RWPE2 (cell line): ENCODE results near the gene SCTR.

Source experiments
- ATAC-seq: fragments of 200-7000 bp; cut with Tn5 transposase; 3 replicates; pipeline ENCODE4 v1.9.1; 2021; ENCODE audit warnings: low read depth
- DNase-seq: peaks from one replicate; pipeline ENCODE4 v3.0.0-alpha.2; 2020; ENCODE audit warnings: low spot score
- H3K27ac ChIP-seq: fragments of 450-650 bp; 2 replicates; pipeline ENCODE4 v1.5.1; 2017; ENCODE audit warnings: mild to moderate bottlenecking; ENCODE audit not compliant: poor library complexity, severe bottlenecking
- H3K27me3 ChIP-seq: fragments of 250-450 bp; sonication (Bioruptor Pico); 2 replicates; pipeline ENCODE4 v1.5.1; 2021; ENCODE audit warnings: mild to moderate bottlenecking, moderate library complexity; ENCODE audit not compliant: insufficient read depth, poor library complexity, severe bottlenecking
- H3K36me3 ChIP-seq: fragments of 250-450 bp; sonication (Bioruptor Pico); 2 replicates; pipeline ENCODE4 v1.5.1; 2020; ENCODE audit warnings: low read depth, mild to moderate bottlenecking, moderate library complexity
- H3K4me1 ChIP-seq: fragments of 250-450 bp; sonication (Bioruptor Pico); 2 replicates; pipeline ENCODE4 v1.5.1; 2021; ENCODE audit warnings: mild to moderate bottlenecking, moderate library complexity; ENCODE audit not compliant: insufficient read depth, poor library complexity, severe bottlenecking
- H3K4me3 ChIP-seq: fragments of 250-450 bp; sonication (Bioruptor Pico); 2 replicates; pipeline ENCODE4 v1.5.1; 2021; ENCODE audit warnings: mild to moderate bottlenecking, moderate library complexity; ENCODE audit not compliant: severe bottlenecking
- H3K9me3 ChIP-seq: fragments of 250-450 bp; sonication (Bioruptor Pico); 2 replicates; pipeline ENCODE4 v1.5.1; 2021; ENCODE audit warnings: mild to moderate bottlenecking, moderate library complexity; ENCODE audit not compliant: severe bottlenecking
- TF ChIP-seq, protein P1 (sequence below): fragments of 450-650 bp; IDR thresholded peaks from one replicate; pipeline ENCODE4 v1.5.1; 2017; ENCODE audit warnings: mild to moderate bottlenecking, moderate library complexity; ENCODE audit not compliant: poor library complexity, severe bottlenecking

Gene SCTR

GRCh38 chr2:119521433-119522050, 2.7 kb downstream of the SCTR start:
- no peak overlapping the region for H3K4me3 ChIP-seq
- H3K9me3 ChIP-seq = no peaks in the 10 kb centered on the region
- peaks cover 44% of the 10 kb centered on the region for H3K27me3 ChIP-seq
- no peaks in the 10 kb centered on the region for H3K36me3 ChIP-seq
- TF ChIP-seq, protein P1, sequence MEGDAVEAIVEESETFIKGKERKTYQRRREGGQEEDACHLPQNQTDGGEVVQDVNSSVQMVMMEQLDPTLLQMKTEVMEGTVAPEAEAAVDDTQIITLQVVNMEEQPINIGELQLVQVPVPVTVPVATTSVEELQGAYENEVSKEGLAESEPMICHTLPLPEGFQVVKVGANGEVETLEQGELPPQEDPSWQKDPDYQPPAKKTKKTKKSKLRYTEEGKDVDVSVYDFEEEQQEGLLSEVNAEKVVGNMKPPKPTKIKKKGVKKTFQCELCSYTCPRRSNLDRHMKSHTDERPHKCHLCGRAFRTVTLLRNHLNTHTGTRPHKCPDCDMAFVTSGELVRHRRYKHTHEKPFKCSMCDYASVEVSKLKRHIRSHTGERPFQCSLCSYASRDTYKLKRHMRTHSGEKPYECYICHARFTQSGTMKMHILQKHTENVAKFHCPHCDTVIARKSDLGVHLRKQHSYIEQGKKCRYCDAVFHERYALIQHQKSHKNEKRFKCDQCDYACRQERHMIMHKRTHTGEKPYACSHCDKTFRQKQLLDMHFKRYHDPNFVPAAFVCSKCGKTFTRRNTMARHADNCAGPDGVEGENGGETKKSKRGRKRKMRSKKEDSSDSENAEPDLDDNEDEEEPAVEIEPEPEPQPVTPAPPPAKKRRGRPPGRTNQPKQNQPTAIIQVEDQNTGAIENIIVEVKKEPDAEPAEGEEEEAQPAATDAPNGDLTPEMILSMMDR = no peak
- no peaks in the 10 kb centered on the region for H3K4me1 ChIP-seq
- DNase-seq (no peak), ATAC-seq (no peak)
- no peak overlapping the region for H3K27ac ChIP-seq

DNA sequence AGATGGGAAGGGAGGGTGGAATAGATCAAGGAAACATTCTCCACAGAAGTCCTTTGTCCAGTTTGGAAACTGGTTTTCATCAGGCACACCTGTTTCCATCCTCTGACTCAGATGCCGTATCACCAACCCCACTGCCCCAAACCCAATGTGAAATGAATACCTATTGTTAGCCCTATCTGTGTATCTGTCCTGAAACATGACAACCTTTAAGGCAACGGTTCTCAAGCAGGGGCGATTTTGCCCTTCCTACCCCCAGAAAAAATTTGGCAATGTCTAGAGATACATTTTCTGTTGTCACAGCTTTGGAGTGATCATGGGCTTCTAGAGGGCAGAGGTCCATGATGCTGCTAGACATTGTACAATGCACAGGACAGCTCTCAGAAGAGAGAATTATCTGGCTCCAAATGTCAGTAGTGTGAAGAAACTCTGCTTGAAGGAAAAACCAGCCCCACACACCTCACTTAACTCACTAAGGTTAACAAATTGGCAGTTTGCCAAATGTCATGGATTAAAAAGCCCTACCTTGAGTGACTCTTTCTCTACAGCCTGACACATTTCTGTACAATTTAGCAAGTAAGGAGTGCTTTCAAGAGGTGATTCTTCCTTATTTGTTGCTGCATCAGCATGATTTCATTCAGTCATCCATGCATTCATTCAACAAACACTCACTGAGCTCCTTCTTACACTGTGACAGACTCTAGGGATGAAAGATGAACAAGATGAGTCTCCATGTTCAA, 3.4 kb downstream of the SCTR start:
- H3K4me1 ChIP-seq = no peaks in the 10 kb centered on the region
- TF ChIP-seq, protein P1 = no peak
- H3K9me3 ChIP-seq = no peaks in the 10 kb centered on the region
- ATAC-seq = no peak
- H3K36me3 ChIP-seq = no peaks in the 10 kb centered on the region
- no peak overlapping the region for H3K4me3 ChIP-seq
- peaks cover 37% of the 10 kb centered on the region for H3K27me3 ChIP-seq
- no peak for DNase-seq
- no peak overlapping the region for H3K27ac ChIP-seq

DNA sequence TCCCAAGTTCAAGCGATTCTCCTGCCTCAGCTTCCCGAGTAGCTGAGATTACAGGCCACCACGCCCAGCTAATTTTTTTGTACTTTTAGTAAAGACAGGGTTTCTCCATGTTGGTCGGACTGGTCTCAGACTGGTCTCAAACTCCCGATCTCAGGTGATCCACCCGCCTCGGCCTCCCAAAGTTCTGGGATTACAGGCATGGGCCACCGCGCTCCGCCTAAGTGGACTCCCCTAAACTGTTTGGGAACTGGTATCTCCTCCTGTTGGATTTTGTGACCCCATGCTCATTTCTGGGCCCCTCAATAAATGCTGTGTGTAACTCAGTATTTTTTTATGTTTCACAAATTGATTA, 5.2 kb downstream of the SCTR start:
- no peaks in the 10 kb centered on the region for H3K4me1 ChIP-seq

GRCh38 chr2:119518401-119519056, 5.8 kb downstream of the SCTR start:
- Histone ChIP-seq H3K9me3 (no peaks in the 10 kb centered on the region), H3K4me1 (no peaks in the 10 kb centered on the region), H3K27me3 (peaks cover 14% of the 10 kb centered on the region), H3K27ac (no peak overlapping the region), H3K4me3 (no peak overlapping the region), H3K36me3 (no peaks in the 10 kb centered on the region)
- ATAC-seq (no peak), DNase-seq (no peak)
- TF ChIP-seq, protein P1 = no peak

More for the DNA sequence above, 5.2 kb downstream of the SCTR start:
- no peak overlapping the region for H3K27ac ChIP-seq
- no peaks in the 10 kb centered on the region for H3K36me3 ChIP-seq
- DNase-seq (no peak), ATAC-seq (no peak)
- H3K27me3 ChIP-seq = peaks cover 19% of the 10 kb centered on the region
- no peaks in the 10 kb centered on the region for H3K9me3 ChIP-seq
- no peak overlapping the region for H3K4me3 ChIP-seq
- TF ChIP-seq, protein P1 = no peak
